K562 (cell line): ENCODE results near the gene TRAF7. TPM values are rescaled to one million over a fixed set of nuclear protein-coding genes. Genes with fewer than 3 reads are reported as not detected.

ENCODE experiments used
- CEBPB ChIP-seq: fragments of 450-650 bp; IDR thresholded peaks from 2 replicates; pipeline ENCODE4 v1.6.1; 2016; ENCODE audit warnings: missing genetic modification characterization, missing compliant biosample characterization
- CREB1 ChIP-seq, 2 experiments: sonication (generic) in 1 of 2; formaldehyde crosslinking in 1 of 2; IDR thresholded peaks; 2 replicates each; pipeline versions ENCODE4 v1.6.1 to v1.8.0; 2012 to 2022; ENCODE audit warnings: inconsistent platforms in 1 of 2, mild to moderate bottlenecking in 1 of 2, missing genetic modification reagents in 1 of 2, moderate library complexity in 1 of 2
- HIVEP1 ChIP-seq: fragments of 250-450 bp; sonication (Bioruptor Pico); IDR thresholded peaks from 2 replicates; pipeline ENCODE4 v1.4.0; 2020; ENCODE audit warnings: mild to moderate bottlenecking
- HNRNPLL ChIP-seq: fragments of 200-400 bp; formaldehyde crosslinking; IDR thresholded peaks from 2 replicates; pipeline ENCODE4 v1.6.1; 2017; ENCODE audit warnings: low read length, low read depth, mild to moderate bottlenecking; ENCODE audit not compliant: poor library complexity, severe bottlenecking
- MYC ChIP-seq, 2 experiments: fragments of 250-450 bp in 1 of 2; sonication (Bioruptor Pico) in 1 of 2; IDR thresholded peaks; 2 replicates each; pipeline versions ENCODE4 v1.5.1 to v1.6.1; 2012 to 2021; ENCODE audit warnings: low read depth in 2 of 2, borderline replicate concordance in 1 of 2, improper control_type of control experiment in 1 of 2, low read length in 1 of 2, mild to moderate bottlenecking in 1 of 2, moderate library complexity in 1 of 2
- NCOA4 ChIP-seq: fragments of 450-650 bp; IDR thresholded peaks from 2 replicates; pipeline ENCODE4 v1.6.1; 2018; ENCODE audit warnings: mild to moderate bottlenecking; ENCODE audit not compliant: partially characterized antibody
- NR2C1 ChIP-seq, 2 experiments: fragments of 450-650 bp; IDR thresholded peaks; 2 replicates each; pipeline ENCODE4 v1.6.1; 2017; ENCODE audit warnings: mild to moderate bottlenecking in 2 of 2, antibody characterized with exemption in 1 of 2, inconsistent platforms in 1 of 2, missing compliant biosample characterization in 1 of 2, missing genetic modification characterization in 1 of 2
- OTX1 ChIP-seq: fragments of 450-650 bp; formaldehyde crosslinking; IDR thresholded peaks from 2 replicates; pipeline ENCODE4 v1.4.0; 2022; ENCODE audit warnings: mild to moderate bottlenecking
- TBP ChIP-seq: optimal IDR thresholded peaks from 2 replicates; pipeline ENCODE3; 2011; ENCODE audit warnings: low read depth, low read length, improper control_type of control experiment
- ZNF408 ChIP-seq: fragments of 250-450 bp; sonication (Bioruptor Pico); IDR thresholded peaks from 2 replicates; pipeline ENCODE4 v1.4.0; 2020; ENCODE audit warnings: low read depth, mild to moderate bottlenecking, moderate library complexity
- ZNF695 ChIP-seq: fragments of 450-650 bp; formaldehyde crosslinking; IDR thresholded peaks from 2 replicates; pipeline ENCODE4 v1.4.0; 2020; ENCODE audit warnings: mild to moderate bottlenecking, moderate library complexity
- ZNF780A ChIP-seq: fragments of 250-450 bp; sonication (Bioruptor Pico); IDR thresholded peaks from 2 replicates; pipeline ENCODE4 v1.5.0; 2021; ENCODE audit warnings: mild to moderate bottlenecking
- polyA plus RNA-seq, 8 experiments: library from polyadenylated mRNA; depleted of rRNA in 4 of 8; stranded (reverse) in 5 of 8; unstranded in 3 of 8; fragments of >200 nt; fragmentation: Nextera tagmentation in 2 of 8; fragmentation: Illumina TruSeq in 1 of 8; extraction: Ambion mirVana in 2 of 8; extraction: Trizol in 1 of 8; gene quantifications; 2 replicates each; pipeline versions ENCODE4 v1.2.1 to v1.2.3, GENCODE V29; 2011 to 2014; ENCODE audit warnings: inconsistent platforms in 1 of 8, missing spikeins in 1 of 8
- total RNA-seq, 7 experiments: library from RNA; depleted of rRNA in 6 of 7; stranded (reverse); fragments of >200 nt in 6 of 7; fragmentation: Illumina TruSeq in 2 of 7; extraction: Trizol in 2 of 7; gene quantifications; 2 replicates each; pipeline versions ENCODE4 v1.2.1 to v1.2.3, GENCODE V29; 2011 to 2021; ENCODE audit warnings: low replicate concordance in 1 of 7
- TF ChIP-seq, protein P1 (sequence below): sonication (generic); formaldehyde crosslinking; IDR thresholded peaks from 2 replicates; pipeline ENCODE4 v1.8.0; 2022; ENCODE audit warnings: missing genetic modification reagents, mild to moderate bottlenecking, moderate library complexity, borderline replicate concordance
- TF ChIP-seq, protein P2 (sequence below): fragments of 200-800 bp; sonication (Bioruptor generic); IDR thresholded peaks from 2 replicates; pipeline ENCODE4 v1.6.1; 2016; ENCODE audit warnings: missing genetic modification characterization, missing compliant biosample characterization
- TF ChIP-seq, protein P3 (sequence below): fragments of 450-650 bp; formaldehyde crosslinking; conservative IDR thresholded peaks from 2 replicates; pipeline ENCODE4 v1.4.0; 2022; ENCODE audit warnings: mild to moderate bottlenecking, missing genetic modification characterization
- TF ChIP-seq, protein P4 (sequence below): fragments of 250-450 bp; sonication (Bioruptor Pico); IDR thresholded peaks from 2 replicates; pipeline ENCODE4 v1.5.0; 2021; ENCODE audit warnings: mild to moderate bottlenecking, borderline replicate concordance

Gene TRAF7
- total and polyA plus RNA-seq, 9 of the 15 experiments (the other 6 are each of a cell fraction or from before 2014, with no cell fraction given) = 1.1 to 113 (median 41.6) TPM

DNA sequence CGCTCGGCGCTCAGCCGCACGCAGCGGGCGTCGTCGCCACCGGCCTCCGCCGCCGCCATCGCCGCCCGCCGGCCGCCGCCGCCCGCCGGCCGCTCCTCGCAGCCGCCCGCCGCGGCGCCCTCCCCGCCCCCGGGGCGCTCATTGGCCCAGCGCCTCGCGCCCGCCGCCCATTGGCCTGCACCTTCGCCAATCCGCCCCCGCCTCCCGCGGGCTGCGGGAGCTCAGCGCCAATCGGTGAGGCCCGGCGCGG, 59.1 kb downstream of the TRAF7 start, which contains the start of gene PGP (continued):
- TF ChIP-seq, protein P1, sequence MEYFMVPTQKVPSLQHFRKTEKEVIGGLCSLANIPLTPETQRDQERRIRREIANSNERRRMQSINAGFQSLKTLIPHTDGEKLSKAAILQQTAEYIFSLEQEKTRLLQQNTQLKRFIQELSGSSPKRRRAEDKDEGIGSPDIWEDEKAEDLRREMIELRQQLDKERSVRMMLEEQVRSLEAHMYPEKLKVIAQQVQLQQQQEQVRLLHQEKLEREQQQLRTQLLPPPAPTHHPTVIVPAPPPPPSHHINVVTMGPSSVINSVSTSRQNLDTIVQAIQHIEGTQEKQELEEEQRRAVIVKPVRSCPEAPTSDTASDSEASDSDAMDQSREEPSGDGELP (CRISPR knock-in tag) = no peak
- no peak for TF ChIP-seq NCOA4
- no peak for TF ChIP-seq MYC (IDR thresholded peaks at IDR 0.05; ENCODE audit: low read depth, low read length)
- TF ChIP-seq MYC (CRISPR knock-in tag; IDR thresholded peaks at IDR 0.05; ENCODE audit: borderline replicate concordance, low read depth) = no peak
- TF ChIP-seq NR2C1 (IDR thresholded peaks at IDR 0.05) = no peak
- TF ChIP-seq NR2C1 (tag; IDR thresholded peaks at IDR 0.05) = no peak
- TF ChIP-seq HIVEP1 (CRISPR knock-in tag) = no peak; the same call in 1 of the 2 replicates
- TF ChIP-seq ZNF780A = no peak
- TF ChIP-seq, protein P2, sequence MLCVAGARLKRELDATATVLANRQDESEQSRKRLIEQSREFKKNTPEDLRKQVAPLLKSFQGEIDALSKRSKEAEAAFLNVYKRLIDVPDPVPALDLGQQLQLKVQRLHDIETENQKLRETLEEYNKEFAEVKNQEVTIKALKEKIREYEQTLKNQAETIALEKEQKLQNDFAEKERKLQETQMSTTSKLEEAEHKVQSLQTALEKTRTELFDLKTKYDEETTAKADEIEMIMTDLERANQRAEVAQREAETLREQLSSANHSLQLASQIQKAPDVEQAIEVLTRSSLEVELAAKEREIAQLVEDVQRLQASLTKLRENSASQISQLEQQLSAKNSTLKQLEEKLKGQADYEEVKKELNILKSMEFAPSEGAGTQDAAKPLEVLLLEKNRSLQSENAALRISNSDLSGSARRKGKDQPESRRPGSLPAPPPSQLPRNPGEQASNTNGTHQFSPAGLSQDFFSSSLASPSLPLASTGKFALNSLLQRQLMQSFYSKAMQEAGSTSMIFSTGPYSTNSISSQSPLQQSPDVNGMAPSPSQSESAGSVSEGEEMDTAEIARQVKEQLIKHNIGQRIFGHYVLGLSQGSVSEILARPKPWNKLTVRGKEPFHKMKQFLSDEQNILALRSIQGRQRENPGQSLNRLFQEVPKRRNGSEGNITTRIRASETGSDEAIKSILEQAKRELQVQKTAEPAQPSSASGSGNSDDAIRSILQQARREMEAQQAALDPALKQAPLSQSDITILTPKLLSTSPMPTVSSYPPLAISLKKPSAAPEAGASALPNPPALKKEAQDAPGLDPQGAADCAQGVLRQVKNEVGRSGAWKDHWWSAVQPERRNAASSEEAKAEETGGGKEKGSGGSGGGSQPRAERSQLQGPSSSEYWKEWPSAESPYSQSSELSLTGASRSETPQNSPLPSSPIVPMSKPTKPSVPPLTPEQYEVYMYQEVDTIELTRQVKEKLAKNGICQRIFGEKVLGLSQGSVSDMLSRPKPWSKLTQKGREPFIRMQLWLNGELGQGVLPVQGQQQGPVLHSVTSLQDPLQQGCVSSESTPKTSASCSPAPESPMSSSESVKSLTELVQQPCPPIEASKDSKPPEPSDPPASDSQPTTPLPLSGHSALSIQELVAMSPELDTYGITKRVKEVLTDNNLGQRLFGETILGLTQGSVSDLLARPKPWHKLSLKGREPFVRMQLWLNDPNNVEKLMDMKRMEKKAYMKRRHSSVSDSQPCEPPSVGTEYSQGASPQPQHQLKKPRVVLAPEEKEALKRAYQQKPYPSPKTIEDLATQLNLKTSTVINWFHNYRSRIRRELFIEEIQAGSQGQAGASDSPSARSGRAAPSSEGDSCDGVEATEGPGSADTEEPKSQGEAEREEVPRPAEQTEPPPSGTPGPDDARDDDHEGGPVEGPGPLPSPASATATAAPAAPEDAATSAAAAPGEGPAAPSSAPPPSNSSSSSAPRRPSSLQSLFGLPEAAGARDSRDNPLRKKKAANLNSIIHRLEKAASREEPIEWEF (CRISPR knock-in tag) = peak; percentile 99; the same call in 1 of the 2 replicates
- no peak for TF ChIP-seq ZNF408 (CRISPR knock-in tag)
- no peak for TF ChIP-seq CREB1 (IDR thresholded peaks at IDR 0.05)
- TF ChIP-seq CREB1 (CRISPR knock-in tag; IDR thresholded peaks at IDR 0.05) = no peak
- no peak for TF ChIP-seq TBP
- peak; percentile 96 for TF ChIP-seq OTX1 (CRISPR knock-in tag)
- no peak for TF ChIP-seq HNRNPLL
- TF ChIP-seq, protein P3, sequence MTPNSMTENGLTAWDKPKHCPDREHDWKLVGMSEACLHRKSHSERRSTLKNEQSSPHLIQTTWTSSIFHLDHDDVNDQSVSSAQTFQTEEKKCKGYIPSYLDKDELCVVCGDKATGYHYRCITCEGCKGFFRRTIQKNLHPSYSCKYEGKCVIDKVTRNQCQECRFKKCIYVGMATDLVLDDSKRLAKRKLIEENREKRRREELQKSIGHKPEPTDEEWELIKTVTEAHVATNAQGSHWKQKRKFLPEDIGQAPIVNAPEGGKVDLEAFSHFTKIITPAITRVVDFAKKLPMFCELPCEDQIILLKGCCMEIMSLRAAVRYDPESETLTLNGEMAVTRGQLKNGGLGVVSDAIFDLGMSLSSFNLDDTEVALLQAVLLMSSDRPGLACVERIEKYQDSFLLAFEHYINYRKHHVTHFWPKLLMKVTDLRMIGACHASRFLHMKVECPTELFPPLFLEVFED (CRISPR knock-in tag) = no peak
- TF ChIP-seq, protein P4, sequence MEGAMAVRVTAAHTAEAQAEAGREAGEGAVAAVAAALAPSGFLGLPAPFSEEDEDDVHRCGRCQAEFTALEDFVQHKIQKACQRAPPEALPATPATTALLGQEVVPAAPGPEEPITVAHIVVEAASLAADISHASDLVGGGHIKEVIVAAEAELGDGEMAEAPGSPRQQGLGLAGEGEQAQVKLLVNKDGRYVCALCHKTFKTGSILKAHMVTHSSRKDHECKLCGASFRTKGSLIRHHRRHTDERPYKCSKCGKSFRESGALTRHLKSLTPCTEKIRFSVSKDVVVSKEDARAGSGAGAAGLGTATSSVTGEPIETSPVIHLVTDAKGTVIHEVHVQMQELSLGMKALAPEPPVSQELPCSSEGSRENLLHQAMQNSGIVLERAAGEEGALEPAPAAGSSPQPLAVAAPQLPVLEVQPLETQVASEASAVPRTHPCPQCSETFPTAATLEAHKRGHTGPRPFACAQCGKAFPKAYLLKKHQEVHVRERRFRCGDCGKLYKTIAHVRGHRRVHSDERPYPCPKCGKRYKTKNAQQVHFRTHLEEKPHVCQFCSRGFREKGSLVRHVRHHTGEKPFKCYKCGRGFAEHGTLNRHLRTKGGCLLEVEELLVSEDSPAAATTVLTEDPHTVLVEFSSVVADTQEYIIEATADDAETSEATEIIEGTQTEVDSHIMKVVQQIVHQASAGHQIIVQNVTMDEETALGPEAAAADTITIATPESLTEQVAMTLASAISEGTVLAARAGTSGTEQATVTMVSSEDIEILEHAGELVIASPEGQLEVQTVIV (CRISPR knock-in tag) = no peak
- no peak for TF ChIP-seq CEBPB
- no peak for TF ChIP-seq ZNF695 (CRISPR knock-in tag)
